GM21825 (cell line): ENCODE data around the gene CCL8.

Source experiments
- ATAC-seq: cut with Tn5 transposase; IDR thresholded peaks from one replicate; pipeline ENCODE4 v1.9.1; 2021; ENCODE audit warnings: mild to moderate bottlenecking, moderate library complexity; ENCODE audit not compliant: unreplicated experiment

CCL8 gene

DNA sequence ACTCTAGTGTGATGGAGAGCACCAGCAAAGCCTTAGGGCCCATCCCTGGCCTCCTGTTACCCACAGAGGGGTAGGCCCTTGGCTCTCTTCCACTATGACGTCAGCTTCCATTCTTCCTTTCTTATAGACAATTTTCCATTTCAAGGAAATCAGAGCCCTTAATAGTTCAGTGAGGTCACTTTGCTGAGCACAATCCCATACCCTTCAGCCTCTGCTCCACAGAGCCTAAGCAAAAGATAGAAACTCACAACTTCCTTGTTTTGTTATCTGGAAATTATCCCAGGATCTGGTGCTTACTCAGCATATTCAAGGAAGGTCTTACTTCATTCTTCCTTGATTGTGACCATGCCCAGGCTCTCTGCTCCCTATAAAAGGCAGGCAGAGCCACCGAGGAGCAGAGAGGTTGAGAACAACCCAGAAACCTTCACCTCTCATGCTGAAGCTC is at the start of gene CCL8:
Gene CCL8, plus strand, starts transcription at position 397 of the 445 bp plus-strand sequence. CDS start 67 bp downstream, outside the sequence.
- ATAC-seq: no peak

DNA sequence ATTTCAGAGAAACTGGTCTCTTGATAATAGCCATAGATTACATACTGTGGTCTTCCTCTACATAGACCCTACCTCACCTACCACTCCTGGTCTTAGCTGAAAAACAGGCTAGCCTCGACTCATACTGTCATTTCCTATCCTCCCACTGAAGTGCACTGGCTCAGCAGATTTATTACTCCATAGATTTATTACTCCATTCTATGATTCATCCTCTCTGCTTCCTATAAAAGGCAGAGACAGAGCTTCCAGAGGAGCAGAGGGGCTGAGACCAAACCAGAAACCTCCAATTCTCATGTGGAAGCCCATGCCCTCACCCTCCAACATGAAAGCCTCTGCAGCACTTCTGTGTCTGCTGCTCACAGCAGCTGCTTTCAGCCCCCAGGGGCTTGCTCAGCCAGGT is 49.3 kb upstream of the CCL8 start, which contains the start of gene CCL7:
Gene CCL7, plus strand, starts transcription at position 253 of the 400 bp plus-strand sequence. Its CDS starts 70 bp downstream, at position 323.
- no peak for ATAC-seq

DNA sequence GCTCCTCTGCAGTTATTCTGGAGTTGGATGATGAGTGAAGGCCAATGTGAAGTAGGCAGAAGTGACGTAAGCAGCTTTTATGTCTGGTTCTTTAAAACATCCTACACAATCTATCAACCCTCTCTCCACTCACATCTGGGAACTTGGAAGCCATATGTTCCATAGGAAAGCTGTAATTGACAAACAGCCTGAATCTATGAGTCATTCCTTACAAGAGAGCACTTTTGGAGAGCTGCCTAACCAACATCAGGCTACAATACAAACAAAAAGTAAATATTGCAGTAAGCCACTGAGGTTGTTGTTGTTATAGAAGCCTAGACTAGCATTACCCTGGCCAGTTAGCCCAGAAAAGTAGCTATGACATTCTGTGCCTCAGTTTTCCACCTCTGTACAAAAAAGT is 43.4 kb upstream of the CCL8 start:
- no peak for ATAC-seq

DNA sequence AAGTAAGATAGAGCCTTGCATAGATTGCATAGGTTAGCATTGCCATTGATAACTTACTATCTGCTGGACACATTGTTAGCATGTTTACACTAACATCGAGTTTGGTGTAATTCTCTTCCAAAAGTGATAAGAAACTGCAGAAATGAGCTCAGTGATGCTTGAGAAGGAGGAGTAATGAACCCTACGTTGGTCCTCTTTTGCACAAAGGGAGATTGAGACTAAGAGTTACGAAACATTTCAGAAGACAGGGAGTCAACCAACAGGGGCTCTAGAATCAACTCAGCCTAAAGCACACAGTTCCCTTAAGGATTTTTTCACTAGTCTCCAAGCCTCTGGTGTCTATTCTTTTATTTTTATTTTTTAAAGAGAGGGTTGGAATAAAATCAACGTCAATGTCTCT is 42.4 kb upstream of the CCL8 start:
- no peak for ATAC-seq

DNA sequence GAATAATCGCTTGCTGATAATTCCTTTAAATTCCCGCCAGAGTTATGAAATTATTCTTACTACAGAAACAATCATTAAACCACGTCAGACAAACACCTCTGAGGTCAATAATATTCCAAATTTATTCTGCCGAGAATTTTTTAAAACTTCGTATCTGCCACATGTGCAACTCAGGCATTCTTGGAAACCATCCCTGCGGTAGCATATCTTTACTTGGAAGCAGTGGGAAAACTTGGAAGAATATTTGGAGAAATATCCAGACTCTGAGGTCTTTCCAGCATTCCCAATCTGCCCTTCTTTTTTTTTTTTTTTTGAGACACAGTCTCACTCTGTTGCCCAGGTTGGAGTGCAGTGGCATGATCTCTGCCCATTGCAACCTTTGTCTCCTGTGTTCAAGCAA is 35.7 kb upstream of the CCL8 start:
- no peak for ATAC-seq

DNA sequence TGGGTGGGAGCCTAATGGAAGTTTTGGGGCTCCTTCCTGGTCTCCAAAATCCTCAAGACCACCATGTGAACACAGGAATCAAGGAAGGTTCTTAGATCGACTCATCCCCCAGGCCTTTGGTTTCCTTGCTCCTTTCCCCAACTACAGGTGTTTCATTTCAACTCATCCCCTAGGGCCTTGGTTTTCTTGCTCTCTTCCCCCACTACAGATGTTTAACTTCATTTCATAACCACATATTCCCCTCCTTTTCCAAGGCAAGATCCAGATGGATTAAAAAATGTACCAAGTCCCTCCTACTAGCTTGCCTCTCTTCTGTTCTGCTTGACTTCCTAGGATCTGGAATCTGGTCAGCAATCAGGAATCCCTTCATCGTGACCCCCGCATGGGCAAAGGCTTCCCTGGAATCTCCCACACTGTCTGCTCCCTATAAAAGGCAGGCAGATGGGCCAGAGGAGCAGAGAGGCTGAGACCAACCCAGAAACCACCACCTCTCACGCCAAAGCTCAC is 33.9 kb upstream of the CCL8 start, which contains the start of gene CCL11:
Gene CCL11, plus strand, starts transcription at position 457 of the 507 bp plus-strand sequence. CDS start 67 bp downstream, outside the sequence.
- ATAC-seq: no peak

DNA sequence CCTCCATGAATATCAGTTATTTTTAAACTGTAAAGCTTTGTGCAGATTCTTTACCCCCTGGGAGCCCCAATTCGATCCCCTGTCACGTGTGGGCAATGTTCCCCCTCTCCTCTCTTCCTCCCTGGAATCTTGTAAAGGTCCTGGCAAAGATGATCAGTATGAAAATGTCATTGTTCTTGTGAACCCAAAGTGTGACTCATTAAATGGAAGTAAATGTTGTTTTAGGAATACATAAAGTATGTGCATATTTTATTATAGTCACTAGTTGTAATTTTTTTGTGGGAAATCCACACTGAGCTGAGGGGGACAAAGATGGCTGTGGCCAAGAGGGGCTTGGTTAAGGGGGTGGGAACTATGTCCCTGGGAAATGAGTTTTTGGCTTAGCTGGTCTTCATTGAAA is 31.4 kb upstream of the CCL8 start:
- no peak for ATAC-seq

DNA sequence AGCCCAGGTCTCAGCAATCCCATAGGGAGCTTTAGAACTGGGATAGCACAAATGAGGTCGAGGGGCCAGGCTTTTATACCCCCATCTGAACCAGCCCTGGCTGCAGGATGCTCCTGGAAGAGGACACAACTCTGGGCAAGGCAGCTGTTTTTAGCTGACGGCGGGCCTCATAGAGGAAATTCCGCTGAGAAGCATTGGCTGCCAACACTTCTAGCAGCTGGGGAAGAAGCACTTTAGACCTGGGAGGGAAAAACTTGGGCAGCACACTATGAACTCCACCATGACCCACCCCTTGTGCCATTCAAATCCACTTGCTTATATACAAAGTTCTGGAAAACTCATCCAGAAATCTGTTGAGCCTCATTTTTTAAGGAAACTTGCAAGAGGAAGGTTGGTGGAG is 28.6 kb upstream of the CCL8 start:
- ATAC-seq: no peak

DNA sequence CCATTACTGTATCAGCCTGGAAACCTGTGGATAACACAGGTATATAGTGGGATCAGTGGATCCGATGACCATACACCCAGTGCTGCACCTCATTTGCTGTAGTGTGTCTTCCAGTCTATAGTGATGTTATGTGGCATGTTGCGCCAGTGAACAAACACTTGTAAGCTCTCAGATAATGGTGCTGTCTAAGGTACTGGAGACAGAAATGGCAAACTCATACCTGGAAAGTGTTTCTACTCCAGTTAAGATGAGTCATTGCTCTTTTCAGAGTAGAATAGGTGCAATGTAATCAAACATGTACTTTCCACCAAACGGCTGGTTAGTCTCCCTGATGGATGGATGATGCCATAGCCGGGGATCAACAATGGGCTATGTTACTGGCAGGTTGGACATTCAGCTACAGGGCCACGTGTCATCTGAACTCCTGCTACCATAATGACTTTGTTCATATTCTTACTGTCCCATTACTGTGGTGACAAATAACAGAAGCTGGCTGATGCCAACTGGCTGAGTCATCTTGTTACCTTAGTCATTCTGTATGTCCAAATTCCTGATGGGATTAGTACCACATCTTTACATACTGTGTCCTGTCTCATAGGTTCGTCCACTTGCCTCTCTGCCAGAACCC is 27.4 kb upstream of the CCL8 start:
- ATAC-seq: no peak

DNA sequence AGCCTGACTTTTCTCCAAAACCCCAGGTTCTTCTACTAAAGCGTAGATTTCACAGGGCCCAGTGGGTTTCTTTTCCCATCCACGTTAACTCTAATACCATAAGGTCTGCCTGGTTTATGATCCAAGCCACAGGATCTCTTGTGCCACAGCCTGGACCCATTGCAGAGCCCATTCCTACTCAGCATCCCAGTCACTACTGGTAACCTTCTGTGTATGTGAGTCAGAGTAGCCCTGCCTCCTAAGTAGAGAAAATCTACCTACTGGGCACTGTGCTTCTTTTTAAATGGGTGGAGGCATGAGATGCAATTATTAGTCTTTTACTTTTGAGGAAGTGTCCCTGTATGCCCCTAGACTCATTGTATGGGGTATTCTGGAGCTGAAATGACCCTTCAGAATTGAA is 20.2 kb upstream of the CCL8 start:
- ATAC-seq: no peak

DNA sequence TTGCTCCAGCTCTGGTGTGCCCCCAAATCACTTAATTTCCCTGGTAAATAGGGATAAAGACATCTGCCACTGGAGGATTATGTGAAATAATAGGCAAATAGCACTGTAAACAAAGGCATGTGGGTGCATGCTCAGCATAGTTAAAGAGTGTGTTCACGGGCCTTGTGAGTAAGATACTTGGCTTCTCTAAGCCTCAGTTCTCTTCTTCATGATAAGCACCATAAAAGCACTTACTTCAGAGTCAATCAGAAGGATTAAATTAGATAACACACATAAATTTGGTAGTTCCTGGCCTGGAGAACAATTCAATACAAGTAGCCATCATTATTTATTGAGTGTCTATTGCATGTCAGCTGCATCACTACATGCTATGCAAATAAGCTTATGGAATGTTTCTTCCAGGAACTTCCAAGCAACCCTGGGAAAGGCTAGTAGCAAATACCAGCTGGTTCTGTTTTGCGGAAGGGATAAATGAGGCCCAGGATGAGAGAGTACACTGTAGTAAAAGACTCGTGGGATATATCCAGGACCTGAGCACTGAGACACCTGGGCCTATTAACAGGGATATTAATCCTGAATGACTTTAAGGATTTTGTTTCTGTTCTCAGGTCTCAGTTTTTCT is 19.2 kb upstream of the CCL8 start:
- ATAC-seq: no peak

DNA sequence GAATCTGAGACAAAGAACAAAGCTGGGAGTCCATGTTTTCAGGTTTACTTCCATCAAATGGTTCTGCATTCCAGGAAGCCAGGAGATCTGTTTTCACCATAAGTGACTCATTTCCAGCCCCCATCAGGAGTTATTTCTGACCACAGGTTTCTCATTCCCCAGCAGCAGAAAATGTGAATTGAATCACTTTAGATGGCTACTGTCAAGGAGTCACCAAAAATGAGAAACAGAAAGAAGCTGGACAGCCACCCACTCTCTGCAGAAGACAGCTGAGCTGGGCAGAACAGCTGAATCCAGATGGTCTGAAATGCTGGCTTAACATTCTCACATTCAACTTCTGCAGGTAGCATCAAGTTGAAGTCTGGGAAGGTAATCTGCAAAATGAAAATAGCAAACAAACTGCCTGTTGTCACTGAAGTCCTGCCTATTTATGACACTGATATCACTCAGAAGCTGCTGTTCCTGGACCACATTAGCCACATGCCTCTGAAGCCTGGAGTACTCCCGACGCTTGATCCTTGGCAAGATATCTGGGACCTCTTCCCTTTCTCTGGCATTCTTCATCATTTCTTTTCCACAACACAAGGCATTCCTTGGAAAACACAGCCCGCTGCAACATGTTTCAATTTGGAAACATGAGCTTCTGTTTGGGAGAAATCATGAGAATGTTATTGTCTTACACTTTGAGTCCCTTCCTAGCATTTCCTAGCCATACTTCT is 18.4 kb upstream of the CCL8 start:
- no peak for ATAC-seq

DNA sequence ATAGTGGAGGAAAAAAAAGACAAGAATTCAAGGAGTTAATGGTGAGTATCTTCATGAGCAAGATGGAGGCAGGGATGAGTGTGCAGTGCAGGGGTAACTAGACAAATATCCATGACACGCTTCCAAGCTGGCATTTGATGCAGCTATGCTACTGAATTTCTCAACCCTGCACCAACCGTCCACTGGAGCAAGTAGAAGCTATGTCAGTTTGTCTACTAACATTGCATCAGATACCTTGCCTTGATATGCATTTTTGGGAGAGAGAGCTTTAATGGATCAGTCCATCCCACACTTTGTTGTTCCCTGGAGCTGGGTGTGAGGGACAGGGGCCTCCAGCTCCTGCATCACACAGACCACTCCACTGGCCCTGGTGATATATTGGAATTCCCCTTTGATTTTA is 17.2 kb upstream of the CCL8 start:
- no peak for ATAC-seq

DNA sequence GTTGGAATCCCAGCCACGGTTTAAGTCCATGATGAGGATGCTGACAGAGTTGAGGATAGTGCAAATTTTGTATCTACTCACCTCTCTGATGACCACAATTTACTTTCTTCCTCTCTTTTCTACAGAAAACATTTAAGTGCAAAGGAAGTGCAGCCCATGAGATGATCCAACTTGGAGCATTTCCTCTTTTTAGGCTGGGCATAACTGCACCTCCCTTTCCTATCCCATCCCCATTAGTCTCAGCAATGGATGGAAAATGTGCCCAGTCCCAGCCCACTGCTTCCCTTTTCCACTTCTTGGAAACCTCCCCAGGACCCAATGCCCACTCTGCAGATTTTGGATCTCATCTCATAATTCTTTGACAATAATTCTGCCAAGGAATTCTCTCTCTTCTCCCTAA is 16.6 kb upstream of the CCL8 start:
- ATAC-seq: no peak

DNA sequence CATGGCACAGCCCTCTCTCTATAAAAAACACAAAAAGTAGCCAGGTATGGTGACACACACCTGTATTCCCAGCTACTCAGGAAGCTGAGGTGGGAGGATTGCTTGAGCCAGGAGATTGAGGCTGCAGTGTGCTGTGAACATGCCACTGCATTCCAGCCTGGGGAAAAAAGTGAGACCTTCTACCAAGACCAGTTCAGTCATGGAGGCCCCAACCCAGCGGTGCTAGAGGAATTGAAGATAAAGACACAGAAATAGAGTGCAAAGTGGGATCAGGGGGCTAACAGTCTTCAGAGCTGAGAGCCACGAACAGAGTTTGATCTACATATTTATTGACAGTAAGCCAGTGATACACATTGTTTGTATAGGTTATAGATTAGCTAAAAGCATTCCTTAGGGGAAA is 15.6 kb upstream of the CCL8 start:
- no peak for ATAC-seq

DNA sequence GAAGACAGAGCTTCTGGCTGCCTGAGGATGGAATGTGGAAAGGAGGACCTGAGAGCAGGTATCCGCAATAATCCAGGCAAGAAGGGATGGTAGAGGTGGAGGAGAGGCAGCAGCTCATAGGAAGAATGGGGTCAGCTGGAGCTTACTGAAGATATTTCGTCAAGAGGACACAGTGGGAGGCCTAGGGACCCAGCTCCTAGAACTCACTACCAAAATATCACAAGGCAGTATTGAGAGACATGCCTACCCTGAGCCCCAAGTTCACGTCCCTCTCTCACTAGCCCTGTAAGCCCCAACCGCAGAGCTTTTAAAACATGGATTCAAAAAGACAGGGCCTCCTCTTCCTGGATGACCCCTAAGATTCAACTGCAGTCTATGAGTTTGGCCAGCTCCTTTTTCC is 14.2 kb upstream of the CCL8 start:
- ATAC-seq: no peak

DNA sequence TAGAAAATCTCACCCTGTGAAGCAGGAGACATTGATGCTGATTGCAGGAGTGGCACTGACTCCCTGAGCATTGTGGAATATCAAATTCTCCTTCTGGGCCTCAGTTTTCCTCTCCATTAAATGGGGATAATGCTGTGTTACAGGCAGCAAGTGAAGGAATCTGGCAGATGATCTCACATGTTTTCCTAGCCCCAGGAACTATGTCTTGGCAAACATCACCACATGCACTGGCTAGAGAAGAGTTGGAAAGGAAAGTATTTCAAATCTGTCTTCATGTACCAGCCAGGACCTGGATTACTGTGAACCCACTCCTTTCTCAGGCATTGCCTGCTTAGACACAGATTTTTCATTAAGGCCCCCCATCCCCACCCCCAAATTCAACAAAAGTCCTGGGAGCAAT is 13.6 kb upstream of the CCL8 start:
- ATAC-seq: no peak

DNA sequence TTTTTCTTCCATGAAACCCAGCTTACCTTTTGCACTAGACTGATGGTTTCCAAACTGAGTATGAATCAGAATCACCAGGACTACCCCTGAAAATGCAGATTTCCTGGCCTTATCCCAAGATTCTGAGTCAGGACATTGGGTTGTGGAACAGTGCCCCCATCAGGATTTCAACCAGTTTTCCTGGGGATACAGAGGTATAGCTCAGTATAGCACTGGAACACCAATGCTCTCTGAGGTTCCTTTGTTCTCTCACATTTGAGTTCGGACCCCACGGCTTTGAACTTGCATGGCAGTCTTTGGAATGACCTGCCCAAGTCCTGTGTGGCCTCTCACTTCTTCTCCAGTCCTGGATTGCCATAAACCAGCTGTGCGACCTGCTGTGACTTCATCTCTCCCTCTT is 12.8 kb upstream of the CCL8 start:
- no peak for ATAC-seq

DNA sequence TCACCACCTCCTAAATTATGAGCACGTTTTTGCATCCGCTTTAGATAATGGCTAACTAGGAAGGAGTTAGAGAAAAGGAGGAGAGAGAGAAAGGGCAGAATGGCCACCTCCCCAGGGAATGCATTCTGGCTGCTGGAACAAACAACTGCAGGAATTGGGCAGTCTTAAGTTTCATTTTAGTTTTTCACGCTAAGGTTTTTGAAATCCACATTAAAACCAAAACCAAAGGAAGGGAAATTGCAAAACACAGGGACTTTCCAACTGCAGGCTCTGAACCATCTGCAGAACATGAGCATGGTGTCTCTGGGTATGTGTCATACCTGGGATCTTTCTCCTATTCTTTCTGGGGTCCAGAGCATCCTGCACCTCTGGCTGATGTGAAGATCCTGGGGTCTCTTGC is 12.1 kb upstream of the CCL8 start:
- no peak for ATAC-seq

DNA sequence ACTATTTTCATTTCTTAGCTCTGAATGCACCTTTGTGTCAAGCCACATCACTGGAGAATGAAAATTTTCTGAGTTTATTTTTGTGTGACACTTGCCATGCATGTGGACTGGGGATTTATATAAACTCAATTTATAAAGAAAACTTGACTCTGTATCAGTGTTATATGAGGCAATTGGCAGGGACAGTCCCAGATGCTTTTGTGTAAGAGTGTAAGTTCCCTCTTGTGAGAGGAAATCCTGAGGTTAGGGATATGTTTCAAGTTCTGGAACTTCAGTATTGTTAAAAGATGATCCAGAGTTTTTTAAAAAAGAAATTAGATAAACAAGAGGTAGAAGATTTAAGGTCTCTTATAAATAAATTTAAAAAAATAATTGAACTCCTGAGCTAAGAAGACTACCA is 10.9 kb upstream of the CCL8 start:
- no peak for ATAC-seq

DNA sequence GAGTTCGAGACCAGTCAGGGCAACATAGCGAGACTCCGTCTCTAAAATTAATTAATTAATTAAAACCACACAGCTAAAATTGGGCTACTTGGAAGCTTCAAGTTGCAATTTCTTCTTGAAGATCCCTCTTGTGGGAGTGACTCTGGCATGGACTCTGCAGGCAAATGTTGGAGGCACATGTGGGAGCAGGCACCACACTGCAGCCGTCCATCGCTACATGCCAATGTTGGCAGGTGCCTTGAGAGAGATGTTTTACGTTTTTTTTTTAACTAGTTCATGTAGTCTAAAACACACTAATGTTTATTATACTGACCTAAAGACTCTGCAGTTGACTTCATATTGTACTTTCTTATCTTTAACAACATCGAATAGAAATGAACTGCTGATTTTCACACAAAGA is 7.9 kb upstream of the CCL8 start:
- ATAC-seq: no peak

DNA sequence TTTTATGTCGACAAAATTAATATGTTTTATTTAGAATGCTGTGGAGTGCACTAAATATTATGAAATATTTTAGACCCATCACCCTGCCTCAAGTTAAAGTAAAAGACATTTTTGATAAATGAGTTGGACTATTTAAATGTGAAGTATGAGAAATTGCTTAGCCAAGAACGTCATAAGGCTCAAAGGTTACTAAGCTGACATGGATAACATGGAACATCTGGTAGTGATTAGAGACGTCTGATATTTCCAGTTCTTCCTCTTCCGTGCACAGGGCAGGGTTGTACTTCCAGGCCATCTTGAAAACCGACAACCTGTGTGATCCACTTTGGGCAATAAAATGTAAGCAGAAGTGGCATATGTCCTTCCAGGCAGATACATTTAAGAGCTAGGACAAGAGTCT is 7.2 kb upstream of the CCL8 start:
- ATAC-seq: no peak
